ENCODE measurements around the gene DMBX1. TPM values are rescaled to one million over a fixed set of nuclear protein-coding genes. Genes with fewer than 3 reads are reported as not detected.

Gene DMBX1
- total and polyA plus RNA-seq, 9 of the 15 experiments (the other 6 are each of a cell fraction or from before 2014, with no cell fraction given), result 0.25 to 4.3 (median 1.0) TPM

- TF ChIP-seq E2F3 (CRISPR knock-in tag; IDR thresholded peaks at IDR 0.05), result no peak
- no peak for TF ChIP-seq MITF (IDR thresholded peaks at IDR 0.05)
- TF ChIP-seq SIRT6 (IDR thresholded peaks at IDR 0.05; ENCODE audit: low read depth, low read length), result no peak
- TF ChIP-seq HNRNPUL1 (IDR thresholded peaks at IDR 0.05; ENCODE audit: low read length), result no peak
- TF ChIP-seq CC2D1A (IDR thresholded peaks at IDR 0.05), result no peak
- no peak for TF ChIP-seq CBFB (CRISPR knock-in tag; IDR thresholded peaks at IDR 0.05)
- TF ChIP-seq FOS (IDR thresholded peaks at IDR 0.05; ENCODE audit: extremely low read depth, insufficient read length), result peak; percentile 63
- no peak for TF ChIP-seq POU5F1 (IDR thresholded peaks at IDR 0.05; ENCODE audit: borderline replicate concordance, low read depth, low read length, partially characterized antibody)
- no peak for TF ChIP-seq TAF9B (IDR thresholded peaks at IDR 0.05; ENCODE audit: partially characterized antibody)
- no peak for TF ChIP-seq MTA3 (IDR thresholded peaks at IDR 0.05; ENCODE audit: borderline replicate concordance)
- TF ChIP-seq TCFL5 (CRISPR knock-in tag; conservative IDR thresholded peaks at IDR 0.05), result no peak
- TF ChIP-seq HIVEP1 (CRISPR knock-in tag; IDR thresholded peaks at IDR 0.05), result no peak
- peak; percentile 10; the same call in 1 of the 2 replicates for TF ChIP-seq REST (IDR thresholded peaks at IDR 0.05; ENCODE audit: borderline replicate concordance)
- no peak for TF ChIP-seq REST (CRISPR knock-in tag; IDR thresholded peaks at IDR 0.05; ENCODE audit: low read depth)
- peak; percentile 77; the same call in 1 of the 2 replicates for TF ChIP-seq SMARCC2 (IDR thresholded peaks at IDR 0.05; ENCODE audit: low read depth)
- no peak for TF ChIP-seq ZNF232 (CRISPR knock-in tag; IDR thresholded peaks at IDR 0.05)
- TF ChIP-seq TCF15 (CRISPR knock-in tag; IDR thresholded peaks at IDR 0.05), result no peak
- TF ChIP-seq, protein P1, sequence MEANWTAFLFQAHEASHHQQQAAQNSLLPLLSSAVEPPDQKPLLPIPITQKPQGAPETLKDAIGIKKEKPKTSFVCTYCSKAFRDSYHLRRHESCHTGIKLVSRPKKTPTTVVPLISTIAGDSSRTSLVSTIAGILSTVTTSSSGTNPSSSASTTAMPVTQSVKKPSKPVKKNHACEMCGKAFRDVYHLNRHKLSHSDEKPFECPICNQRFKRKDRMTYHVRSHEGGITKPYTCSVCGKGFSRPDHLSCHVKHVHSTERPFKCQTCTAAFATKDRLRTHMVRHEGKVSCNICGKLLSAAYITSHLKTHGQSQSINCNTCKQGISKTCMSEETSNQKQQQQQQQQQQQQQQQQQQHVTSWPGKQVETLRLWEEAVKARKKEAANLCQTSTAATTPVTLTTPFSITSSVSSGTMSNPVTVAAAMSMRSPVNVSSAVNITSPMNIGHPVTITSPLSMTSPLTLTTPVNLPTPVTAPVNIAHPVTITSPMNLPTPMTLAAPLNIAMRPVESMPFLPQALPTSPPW (CRISPR knock-in tag; IDR thresholded peaks at IDR 0.05), result peak; percentile 40; the same call in 1 of the 2 replicates
- TF ChIP-seq RBFOX2 (IDR thresholded peaks at IDR 0.05; ENCODE audit: low read depth, low read length), result no peak
- no peak for TF ChIP-seq FOXJ3 (CRISPR knock-in tag; IDR thresholded peaks at IDR 0.05)
Observed at GRCh38 chr1:46508757-46509156, 19.1 kb downstream of the DMBX1 start (continued).
